GM13977 (cell line): Measurements from ENCODE around the gene CDK17.

ENCODE experiments used
- DNase-seq: peaks from one replicate; pipeline ENCODE4 v3.0.0; 2012; ENCODE audit warnings: low spot score
- CTCF ChIP-seq: IDR thresholded peaks from 2 replicates; pipeline ENCODE4 v1.5.1; 2012; ENCODE audit warnings: mild to moderate bottlenecking, control low read depth; ENCODE audit not compliant: insufficient read depth; ENCODE audit errors: extremely low read depth, missing control alignments
- in situ Hi-C: fragments of 300-500 bp; cut with MboI; formaldehyde crosslinking; loops from one replicate; pipeline ENCODE4 v1.12.0; 2022; ENCODE audit warnings: low sequenced_read_pairs, low pct_unique_long_range_greater_than_20kb, mixed read lengths, inconsistent platforms; ENCODE audit not compliant: unreplicated experiment

Gene CDK17

GRCh38 chr12:96293093-96293492 is 107.1 kb downstream of the CDK17 start:
- DNase-seq = no peak
- no peak for TF ChIP-seq CTCF
- in situ Hi-C loops = no loop called here

- no peak for TF ChIP-seq CTCF
- DNase-seq = no peak
- in situ Hi-C loops = no loop called here
Measured at GRCh38 chr12:96289067-96289466, 111.2 kb downstream of the CDK17 start.

- no peak for DNase-seq
- in situ Hi-C loops = no loop called here
Measured at GRCh38 chr12:96285158-96285557, 115.1 kb downstream of the CDK17 start.

GRCh38 chr12:96274331-96274730 is 125.9 kb downstream of the CDK17 start:
- in situ Hi-C loops = no loop called here
- no peak for DNase-seq
- TF ChIP-seq CTCF = no peak

More at GRCh38 chr12:96285158-96285557, 115.1 kb downstream of the CDK17 start:
- TF ChIP-seq CTCF = no peak

GRCh38 chr12:96271469-96272199 is 128.6 kb downstream of the CDK17 start:
- DNase-seq = no peak
- in situ Hi-C loops = no loop called here

GRCh38 chr12:96266238-96266637 is 134.0 kb downstream of the CDK17 start:
- DNase-seq = no peak
- in situ Hi-C loops = no loop called here
- TF ChIP-seq CTCF = no peak

More at GRCh38 chr12:96271469-96272199, 128.6 kb downstream of the CDK17 start:
- TF ChIP-seq CTCF = no peak
